Neuronal stem cell (in vitro differentiated cells): ENCODE data around the gene EPB41L2.

Source experiments
- DNase-seq: peaks from one replicate; pipeline ENCODE4 v3.0.0-alpha.2; 2013; ENCODE audit warnings: low spot score
- H2AFZ ChIP-seq: one replicate; pipeline ENCODE4 v1.6.1; 2013; ENCODE audit warnings: mild to moderate bottlenecking, low read length, inconsistent platforms
- H2AK5ac ChIP-seq: 2 replicates; pipeline ENCODE4 v1.6.1; 2013; ENCODE audit warnings: low read depth, mild to moderate bottlenecking, inconsistent platforms, low read length, moderate library complexity, mixed read lengths
- H2BK120ac ChIP-seq: 2 replicates; pipeline ENCODE4 v1.6.1; 2013; ENCODE audit warnings: low read depth, mild to moderate bottlenecking, inconsistent platforms, low read length, moderate library complexity, mixed read lengths
- H2BK12ac ChIP-seq: one replicate; pipeline ENCODE4 v1.6.1; 2013; ENCODE audit warnings: low read length, inconsistent platforms
- H2BK15ac ChIP-seq: 2 replicates; pipeline ENCODE4 v1.6.1; 2013; ENCODE audit warnings: mild to moderate bottlenecking, low read length, inconsistent platforms, mixed read lengths
- H2BK5ac ChIP-seq: one replicate; pipeline ENCODE4 v1.6.1; 2013; ENCODE audit warnings: inconsistent platforms, mild to moderate bottlenecking, low read length, moderate library complexity
- H3K14ac ChIP-seq: one replicate; pipeline ENCODE4 v1.6.1; 2013; ENCODE audit warnings: low read length, inconsistent platforms
- H3K18ac ChIP-seq: 2 replicates; pipeline ENCODE4 v1.6.1; 2013; ENCODE audit warnings: low read length, inconsistent platforms
- H3K23ac ChIP-seq: 2 replicates; pipeline ENCODE4 v1.6.1; 2013; ENCODE audit warnings: low read depth, mild to moderate bottlenecking, mixed read lengths, low read length, inconsistent platforms; ENCODE audit not compliant: poor library complexity
- H3K27ac ChIP-seq: replicated peaks from 3 replicates; pipeline ENCODE4 v1.5.1; 2013; ENCODE audit warnings: low read length, inconsistent platforms
- H3K27me3 ChIP-seq, 3 experiments: 2 replicates each; pipeline ENCODE4 v1.6.1; 2013; ENCODE audit warnings: low read length in 3 of 3, mild to moderate bottlenecking in 2 of 3, inconsistent platforms in 1 of 3, low read depth in 1 of 3, mixed read lengths in 1 of 3, moderate library complexity in 1 of 3; ENCODE audit not compliant: control insufficient read depth in 3 of 3, insufficient read depth in 3 of 3
- H3K36me3 ChIP-seq, 2 donors: replicated peaks in 1 of 2; 2 replicates each; pipeline ENCODE4 v1.6.1; 2013; ENCODE audit warnings: low read length in 2 of 2; ENCODE audit not compliant: control insufficient read depth in 2 of 2, insufficient read depth in 2 of 2
- H3K4ac ChIP-seq: 2 replicates; pipeline ENCODE4 v1.6.1; 2013; ENCODE audit warnings: inconsistent platforms, mild to moderate bottlenecking, low read length, moderate library complexity
- H3K4me1 ChIP-seq, 2 donors: 1 replicate in 1 of 2; 2 replicates in 1 of 2; pipeline ENCODE4 v1.6.1; 2013; ENCODE audit warnings: low read length in 2 of 2, low read depth in 1 of 2; ENCODE audit not compliant: control insufficient read depth in 2 of 2, insufficient read depth in 1 of 2
- H3K4me2 ChIP-seq: one replicate; pipeline ENCODE4 v1.6.1; 2013; ENCODE audit warnings: mild to moderate bottlenecking, low read length, inconsistent platforms; ENCODE audit not compliant: insufficient read depth, poor library complexity, severe bottlenecking
- H3K4me3 ChIP-seq, 2 donors: 2 replicates each; pipeline ENCODE4 v1.5.1; 2013; ENCODE audit warnings: low read length in 2 of 2, mild to moderate bottlenecking in 2 of 2, inconsistent platforms in 1 of 2, moderate library complexity in 1 of 2
- H3K79me1 ChIP-seq: one replicate; pipeline ENCODE4 v1.6.1; 2013; ENCODE audit warnings: low read depth, mild to moderate bottlenecking, inconsistent platforms, low read length, moderate library complexity
- H3K9ac ChIP-seq: one replicate; pipeline ENCODE4 v1.6.1; 2013; ENCODE audit warnings: mild to moderate bottlenecking, low read depth, low read length, inconsistent platforms; ENCODE audit not compliant: poor library complexity
- H3K9me3 ChIP-seq, 2 donors: replicated peaks in 1 of 2; 2 replicates each; pipeline versions ENCODE3 to v1.6.1; 2013; ENCODE audit warnings: low read length in 2 of 2, mild to moderate bottlenecking in 2 of 2, inconsistent platforms in 1 of 2, low read depth in 1 of 2, mixed read lengths in 1 of 2, moderate library complexity in 1 of 2; ENCODE audit not compliant: control insufficient read depth in 2 of 2, insufficient read depth in 1 of 2
- H4K8ac ChIP-seq: one replicate; pipeline ENCODE4 v1.6.1; 2013; ENCODE audit warnings: low read depth, mild to moderate bottlenecking, inconsistent platforms, low read length, moderate library complexity
- H4K91ac ChIP-seq: one replicate; pipeline ENCODE4 v1.6.1; 2013; ENCODE audit warnings: low read length, low read depth, mild to moderate bottlenecking, inconsistent platforms; ENCODE audit not compliant: poor library complexity
- WGBS, 2 donors: extraction: QIAGEN DNeasy Blood & Tissue Kit; methylation state at CpG; one replicate each; pipeline ENCODE4 v1.1.7; 2013; ENCODE audit warnings: missing lambda C conversion rate in 2 of 2, mixed read lengths in 1 of 2; ENCODE audit not compliant: insufficient read length in 2 of 2, insufficient replicate concordance in 1 of 2; ENCODE audit errors: extremely low coverage in 2 of 2; 5-methylcytosine and 5-hydroxymethylcytosine counted together

EPB41L2 gene

DNA sequence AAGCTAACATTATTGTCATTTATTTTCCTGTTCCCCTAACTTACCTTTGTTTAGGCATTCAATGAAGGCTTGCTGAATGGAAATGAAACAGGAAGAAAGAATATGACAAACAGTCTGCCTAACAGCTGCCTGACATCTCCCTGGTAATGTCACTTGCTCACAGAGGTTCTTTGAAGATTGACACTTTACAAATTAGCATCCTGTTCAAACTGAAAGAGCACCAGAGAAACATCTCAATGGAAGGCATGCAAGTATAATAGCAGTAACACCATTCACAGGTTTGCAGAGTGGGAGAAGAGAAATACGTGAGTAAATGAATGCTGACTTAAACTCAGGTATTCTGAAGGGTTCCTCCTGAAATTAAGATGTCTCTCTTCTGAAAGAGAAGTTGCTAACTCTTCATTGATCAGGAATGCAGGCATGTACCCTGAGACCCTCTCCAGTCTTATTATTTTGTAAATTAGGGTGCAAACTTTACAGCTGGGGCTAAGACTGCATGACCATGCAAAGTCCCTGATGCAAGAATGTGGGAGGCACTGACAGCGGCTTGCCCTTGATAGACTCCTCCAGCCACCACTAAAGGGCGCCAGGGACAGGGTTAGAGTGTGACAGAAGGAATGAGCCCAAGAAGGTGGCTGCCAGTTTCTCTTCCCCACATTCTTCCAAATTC, 237.1 kb downstream of the EPB41L2 start:
- Histone ChIP-seq H3K4me2 (no peak overlapping the region), H2BK15ac (no peak overlapping the region), H2AFZ (no peak overlapping the region), H2BK5ac (no peak overlapping the region), H3K27ac (no peak overlapping the region), H3K9ac (no peak overlapping the region), H3K27me3 (no peaks in the 10 kb centered on the region), H3K23ac (no peak overlapping the region), H4K8ac (no peak overlapping the region), H3K4me3 (no peak overlapping the region), H2BK120ac (no peak overlapping the region), H3K36me3 (no peaks in the 10 kb centered on the region), H3K4ac (no peak overlapping the region), H3K18ac (no peak overlapping the region), H3K79me1 (no peaks in the 10 kb centered on the region), H3K4me1 (peaks cover 1 to 9% of the 10 kb centered on the region in 2 donors), H3K14ac (no peak overlapping the region), H2BK12ac (no peak overlapping the region), H4K91ac (no peak overlapping the region), H3K9me3 (no peaks in the 10 kb centered on the region), H2AK5ac (no peak overlapping the region)
- WGBS, 2 donors, result no CpG with 5 or more reads among the region's 3 CpGs
- DNase-seq, result no peak

DNA sequence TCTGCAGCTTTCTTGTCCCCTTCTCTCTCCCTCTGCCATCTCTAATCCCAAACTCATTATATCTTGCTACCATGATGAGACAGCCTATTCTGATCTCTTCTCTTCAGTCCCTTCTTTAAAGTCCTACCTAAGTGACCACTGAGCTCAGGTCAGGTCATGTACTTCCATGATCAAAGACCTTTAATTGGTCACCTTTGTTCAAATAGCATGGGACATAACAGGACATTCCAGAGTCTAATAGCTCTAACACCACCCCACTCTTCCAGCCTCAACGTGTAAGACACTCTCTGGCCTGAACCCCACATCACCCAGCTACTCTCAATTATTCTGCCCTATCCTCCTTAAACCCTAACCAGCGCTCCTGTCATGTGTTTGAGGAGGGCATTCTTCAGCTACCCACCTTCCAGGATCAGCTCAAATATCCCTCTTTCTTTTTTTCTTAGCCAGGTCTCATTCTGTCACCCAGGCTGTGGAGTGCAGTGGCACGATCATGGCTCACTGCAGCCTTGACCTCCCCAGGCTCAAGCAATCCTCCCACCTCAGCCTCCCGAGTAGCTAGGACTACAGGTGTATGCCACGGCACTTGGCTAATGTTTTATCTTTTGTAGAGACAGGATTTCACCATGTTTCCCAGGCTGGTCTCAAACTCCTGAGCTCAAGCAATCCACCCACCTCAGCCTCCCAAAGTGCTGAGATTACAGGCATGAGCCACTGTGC, 237.9 kb downstream of the EPB41L2 start:
- Histone ChIP-seq H3K4ac (no peak overlapping the region), H2BK12ac (no peak overlapping the region), H3K23ac (no peak overlapping the region), H2BK5ac (no peak overlapping the region), H3K36me3 (no peaks in the 10 kb centered on the region), H3K9me3 (no peaks in the 10 kb centered on the region), H2BK120ac (no peak overlapping the region), H2AK5ac (no peak overlapping the region), H3K9ac (no peak overlapping the region), H3K14ac (no peak overlapping the region), H4K8ac (no peak overlapping the region), H3K79me1 (no peaks in the 10 kb centered on the region), H3K4me3 (no peak overlapping the region), H3K18ac (no peak overlapping the region), H3K4me2 (no peak overlapping the region), H4K91ac (no peak overlapping the region), H2BK15ac (no peak overlapping the region), H2AFZ (no peak overlapping the region), H3K4me1 (peaks cover 1 to 9% of the 10 kb centered on the region in 2 donors), H3K27me3 (no peaks in the 10 kb centered on the region), H3K27ac (no peak overlapping the region)
- DNase-seq, result no peak
- no CpG with 5 or more reads among the region's 5 CpGs for WGBS, 2 donors

DNA sequence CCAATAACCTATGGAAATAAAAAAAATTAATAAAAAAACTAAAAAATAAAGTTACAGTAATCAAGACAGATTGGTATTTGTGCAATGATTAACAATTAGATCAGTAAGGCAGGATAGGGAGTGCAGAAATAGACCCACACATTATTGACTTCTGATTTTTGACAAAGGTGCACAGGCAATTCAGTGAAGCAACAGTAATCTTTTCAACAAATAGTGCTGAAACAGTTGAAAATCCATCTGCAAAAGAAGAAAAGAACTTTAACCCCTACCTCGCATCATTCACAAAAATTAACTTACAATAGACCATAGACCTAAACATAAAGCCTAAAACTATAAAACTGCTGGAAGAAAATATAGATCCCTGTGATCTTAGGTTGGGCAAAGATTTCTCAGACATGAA, 240.3 kb downstream of the EPB41L2 start:
- no peak overlapping the region for H2BK120ac ChIP-seq
- H3K79me1 ChIP-seq, result no peaks in the 10 kb centered on the region
- H3K27me3 ChIP-seq, result no peaks in the 10 kb centered on the region
- H2AK5ac ChIP-seq, result no peak overlapping the region
- H3K9me3 ChIP-seq, result no peaks in the 10 kb centered on the region
- H3K4me3 ChIP-seq, result no peak overlapping the region
- H2BK12ac ChIP-seq, result no peak overlapping the region
- no peak overlapping the region for H3K4me2 ChIP-seq
- no peak overlapping the region for H3K27ac ChIP-seq
- no peak overlapping the region for H2AFZ ChIP-seq
- H2BK5ac ChIP-seq, result no peak overlapping the region
- H3K9ac ChIP-seq, result no peak overlapping the region
- no peaks in the 10 kb centered on the region for H3K36me3 ChIP-seq
- 100% methylated on average over 1 of the region's 1 CpG; no CpG with 5 or more reads in 1 of the 2 donors for WGBS, 2 donors
- no peak overlapping the region for H3K18ac ChIP-seq
- H4K91ac ChIP-seq, result no peak overlapping the region
- H3K4ac ChIP-seq, result no peak overlapping the region
- H3K14ac ChIP-seq, result no peak overlapping the region
- H2BK15ac ChIP-seq, result no peak overlapping the region
- H3K23ac ChIP-seq, result no peak overlapping the region
- H4K8ac ChIP-seq, result no peak overlapping the region
- DNase-seq, result no peak
- peaks cover 1 to 9% of the 10 kb centered on the region in 2 donors for H3K4me1 ChIP-seq

DNA sequence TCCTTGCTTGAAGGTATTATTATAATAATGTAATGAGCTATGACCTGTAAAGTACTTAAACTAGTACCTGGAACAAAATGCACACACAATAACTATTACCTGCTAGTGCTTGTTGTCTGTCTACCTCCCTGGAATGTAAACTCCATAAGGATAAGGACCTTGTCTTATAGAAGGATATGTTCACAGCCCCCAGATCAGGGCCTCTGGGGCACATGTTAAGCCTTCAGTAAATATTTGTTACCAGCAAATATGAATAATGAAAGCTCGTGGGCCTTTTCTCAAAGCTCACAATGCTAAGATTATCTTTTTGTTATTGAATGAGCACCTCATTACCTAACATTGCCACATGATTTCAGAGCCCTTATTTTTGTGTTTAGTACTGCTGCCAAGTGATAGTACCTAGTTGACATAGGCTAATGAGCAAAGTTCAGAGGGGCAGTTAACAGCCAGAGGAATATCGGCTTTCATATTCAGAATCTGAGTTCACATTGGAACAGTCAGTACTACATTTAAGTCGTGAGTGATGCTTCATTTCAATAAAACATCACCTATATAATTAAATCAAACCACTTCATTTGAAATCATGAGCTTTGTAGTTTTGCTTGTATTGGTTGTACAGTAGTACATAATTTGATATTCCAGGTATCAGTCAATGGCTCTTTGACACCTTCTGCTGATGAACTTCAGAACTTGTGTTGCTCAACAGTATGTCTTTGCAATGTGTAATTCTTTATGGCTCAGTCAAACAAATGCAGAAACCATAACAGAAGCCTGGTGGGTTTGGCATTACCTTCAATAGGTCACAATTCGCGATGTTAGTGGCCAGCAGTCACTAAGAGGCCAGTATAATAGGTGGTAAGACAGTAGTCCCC, 247.6 kb downstream of the EPB41L2 start:
- H2AFZ ChIP-seq, result no peak overlapping the region
- no peak overlapping the region for H2BK5ac ChIP-seq
- H2AK5ac ChIP-seq, result no peak overlapping the region
- no peak overlapping the region for H3K9ac ChIP-seq
- H4K8ac ChIP-seq, result no peak overlapping the region
- H3K27ac ChIP-seq, result no peak overlapping the region
- no CpG with 5 or more reads among the region's 5 CpGs for WGBS, 2 donors
- H3K4me3 ChIP-seq, result no peak overlapping the region
- H3K4me1 ChIP-seq, result no peaks in the 10 kb centered on the region
- H2BK120ac ChIP-seq, result no peak overlapping the region
- H3K4me2 ChIP-seq, result no peak overlapping the region
- H3K9me3 ChIP-seq, result no peaks in the 10 kb centered on the region
- H4K91ac ChIP-seq, result no peak overlapping the region
- no peak overlapping the region for H2BK15ac ChIP-seq
- no peak overlapping the region for H2BK12ac ChIP-seq
- no peak overlapping the region for H3K23ac ChIP-seq
- H3K4ac ChIP-seq, result no peak overlapping the region
- H3K36me3 ChIP-seq, result no peaks in the 10 kb centered on the region
- H3K27me3 ChIP-seq, result no peaks in the 10 kb centered on the region
- H3K18ac ChIP-seq, result no peak overlapping the region
- no peak for DNase-seq
- no peaks in the 10 kb centered on the region for H3K79me1 ChIP-seq
- H3K14ac ChIP-seq, result no peak overlapping the region
